ENCODE results near the gene TMEM18.

The TMEM18 gene

GRCh38 chr2:620471-621302, 56.5 kb downstream of the TMEM18 start:
- Histone ChIP-seq H2AK5ac (ENCODE audit: low read depth, low read length) (peak overlapping the region; percentile 64), H3K27ac (replicated peaks; ENCODE audit: low read length) (no peak overlapping the region), H4K91ac (ENCODE audit: low read depth, low read length, poor library complexity) (no peak overlapping the region), H3K27me3 (ENCODE audit: control insufficient read depth in 3 of 3, insufficient read depth in 3 of 3, low read depth in 1 of 3, low read length in 3 of 3) (no peaks in the 10 kb centered on the region), H3K4ac (ENCODE audit: low read length) (no peak overlapping the region), H3K9me3 (replicated peaks in 1 of 2; ENCODE audit: control insufficient read depth in 2 of 2, insufficient read depth in 1 of 2, low read depth in 1 of 2, low read length in 2 of 2) (no peaks in the 10 kb centered on the region), H2BK15ac (ENCODE audit: low read length) (no peak overlapping the region), H3K4me1 (ENCODE audit: control insufficient read depth in 2 of 2, insufficient read depth in 1 of 2, low read depth in 1 of 2, low read length in 2 of 2) (peaks cover 0 to 6% of the 10 kb centered on the region in 2 donors), H3K9ac (ENCODE audit: low read depth, low read length, poor library complexity) (no peak overlapping the region), H2BK5ac (ENCODE audit: low read length) (peak overlapping the region; percentile 46), H3K4me3 (ENCODE audit: low read length in 2 of 2) (peak overlapping the region in 1 of 2 donors; percentile 32), H3K36me3 (replicated peaks in 1 of 2; ENCODE audit: control insufficient read depth in 2 of 2, insufficient read depth in 2 of 2, low read length in 2 of 2) (no peaks in the 10 kb centered on the region), H2BK120ac (ENCODE audit: low read depth, low read length) (peak overlapping the region; percentile 69), H3K14ac (ENCODE audit: low read length) (peak overlapping the region; percentile 50), H2AFZ (ENCODE audit: low read length) (no peak overlapping the region), H3K18ac (ENCODE audit: low read length) (no peak overlapping the region), H2BK12ac (ENCODE audit: low read length) (peak overlapping the region; percentile 30), H4K8ac (ENCODE audit: low read depth, low read length) (no peak overlapping the region), H3K79me1 (ENCODE audit: low read depth, low read length) (no peaks in the 10 kb centered on the region), H3K4me2 (ENCODE audit: insufficient read depth, low read length, poor library complexity, severe bottlenecking) (no peak overlapping the region), H3K23ac (ENCODE audit: low read depth, low read length, poor library complexity) (peak overlapping the region; percentile 77)
- no CpG with 5 or more reads among the region's 58 CpGs for WGBS, 2 donors (ENCODE audit: extremely low coverage in 2 of 2, insufficient read length in 2 of 2, insufficient replicate concordance in 1 of 2)
- no peak for DNase-seq (ENCODE audit: low spot score)

- H2BK120ac ChIP-seq (ENCODE audit: low read depth, low read length): no peak overlapping the region
- H3K18ac ChIP-seq (ENCODE audit: low read length): no peak overlapping the region
- peak overlapping the region; percentile 71 for H3K23ac ChIP-seq (ENCODE audit: low read depth, low read length, poor library complexity)
- no peak overlapping the region for H4K91ac ChIP-seq (ENCODE audit: low read depth, low read length, poor library complexity)
- H3K4me2 ChIP-seq (ENCODE audit: insufficient read depth, low read length, poor library complexity, severe bottlenecking): no peak overlapping the region
- no peaks in the 10 kb centered on the region for H3K79me1 ChIP-seq (ENCODE audit: low read depth, low read length)
- no peaks in the 10 kb centered on the region for H3K9me3 ChIP-seq (replicated peaks in 1 of 2; ENCODE audit: control insufficient read depth in 2 of 2, insufficient read depth in 1 of 2, low read depth in 1 of 2, low read length in 2 of 2)
- WGBS, 2 donors (ENCODE audit: extremely low coverage in 2 of 2, insufficient read length in 2 of 2, insufficient replicate concordance in 1 of 2): no CpG with 5 or more reads among the region's 14 CpGs
- H2BK12ac ChIP-seq (ENCODE audit: low read length): peak overlapping the region; percentile 19
- H3K4ac ChIP-seq (ENCODE audit: low read length): no peak overlapping the region
- H3K4me1 ChIP-seq (ENCODE audit: control insufficient read depth in 2 of 2, insufficient read depth in 1 of 2, low read depth in 1 of 2, low read length in 2 of 2): peaks cover 0 to 2% of the 10 kb centered on the region in 2 donors
- H4K8ac ChIP-seq (ENCODE audit: low read depth, low read length): no peak overlapping the region
- no peaks in the 10 kb centered on the region for H3K27me3 ChIP-seq (ENCODE audit: control insufficient read depth in 3 of 3, insufficient read depth in 3 of 3, low read depth in 1 of 3, low read length in 3 of 3)
- peak overlapping the region; percentile 80 for H2BK5ac ChIP-seq (ENCODE audit: low read length)
- no peak overlapping the region for H2BK15ac ChIP-seq (ENCODE audit: low read length)
- DNase-seq (ENCODE audit: low spot score): no peak
- H3K14ac ChIP-seq (ENCODE audit: low read length): peak overlapping the region; percentile 51
- H3K4me3 ChIP-seq (ENCODE audit: low read length in 2 of 2): no peak overlapping the region
- no peak overlapping the region for H2AK5ac ChIP-seq (ENCODE audit: low read depth, low read length)
- no peaks in the 10 kb centered on the region for H3K36me3 ChIP-seq (replicated peaks in 1 of 2; ENCODE audit: control insufficient read depth in 2 of 2, insufficient read depth in 2 of 2, low read length in 2 of 2)
- H2AFZ ChIP-seq (ENCODE audit: low read length): no peak overlapping the region
- no peak overlapping the region for H3K9ac ChIP-seq (ENCODE audit: low read depth, low read length, poor library complexity)
- H3K27ac ChIP-seq (replicated peaks; ENCODE audit: low read length): no peak overlapping the region
Observed at GRCh38 chr2:620004-620403, 57.2 kb downstream of the TMEM18 start.

- H2BK120ac ChIP-seq (ENCODE audit: low read depth, low read length): no peak overlapping the region
- no peak overlapping the region for H2BK5ac ChIP-seq (ENCODE audit: low read length)
- no peak overlapping the region for H3K4me2 ChIP-seq (ENCODE audit: insufficient read depth, low read length, poor library complexity, severe bottlenecking)
- H3K4me1 ChIP-seq (ENCODE audit: control insufficient read depth in 2 of 2, insufficient read depth in 1 of 2, low read depth in 1 of 2, low read length in 2 of 2): no peaks in the 10 kb centered on the region
- no peak overlapping the region for H2BK15ac ChIP-seq (ENCODE audit: low read length)
- H3K4ac ChIP-seq (ENCODE audit: low read length): no peak overlapping the region
- H3K9me3 ChIP-seq (replicated peaks in 1 of 2; ENCODE audit: control insufficient read depth in 2 of 2, insufficient read depth in 1 of 2, low read depth in 1 of 2, low read length in 2 of 2): no peaks in the 10 kb centered on the region
- no peak overlapping the region for H3K14ac ChIP-seq (ENCODE audit: low read length)
- no peak overlapping the region for H2AFZ ChIP-seq (ENCODE audit: low read length)
- H3K27me3 ChIP-seq (ENCODE audit: control insufficient read depth in 3 of 3, insufficient read depth in 3 of 3, low read depth in 1 of 3, low read length in 3 of 3): peaks cover 0 to 1% (median 0%) of the 10 kb centered on the region in 3 experiments
- no peak overlapping the region for H3K18ac ChIP-seq (ENCODE audit: low read length)
- DNase-seq (ENCODE audit: low spot score): no peak
- WGBS, 2 donors (ENCODE audit: extremely low coverage in 2 of 2, insufficient read length in 2 of 2, insufficient replicate concordance in 1 of 2): no CpG with 5 or more reads among the region's 6 CpGs
- no peak overlapping the region for H2AK5ac ChIP-seq (ENCODE audit: low read depth, low read length)
- H4K8ac ChIP-seq (ENCODE audit: low read depth, low read length): no peak overlapping the region
- no peak overlapping the region for H3K27ac ChIP-seq (replicated peaks; ENCODE audit: low read length)
- H3K4me3 ChIP-seq (ENCODE audit: low read length in 2 of 2): no peak overlapping the region
- H3K9ac ChIP-seq (ENCODE audit: low read depth, low read length, poor library complexity): no peak overlapping the region
- no peak overlapping the region for H4K91ac ChIP-seq (ENCODE audit: low read depth, low read length, poor library complexity)
- H3K23ac ChIP-seq (ENCODE audit: low read depth, low read length, poor library complexity): no peak overlapping the region
- no peaks in the 10 kb centered on the region for H3K36me3 ChIP-seq (replicated peaks in 1 of 2; ENCODE audit: control insufficient read depth in 2 of 2, insufficient read depth in 2 of 2, low read length in 2 of 2)
- no peaks in the 10 kb centered on the region for H3K79me1 ChIP-seq (ENCODE audit: low read depth, low read length)
- no peak overlapping the region for H2BK12ac ChIP-seq (ENCODE audit: low read length)
Observed at GRCh38 chr2:618422-618990, 58.7 kb downstream of the TMEM18 start.

GRCh38 chr2:618005-618404, 59.2 kb downstream of the TMEM18 start:
- Histone ChIP-seq H2BK12ac (ENCODE audit: low read length) (no peak overlapping the region), H3K36me3 (replicated peaks in 1 of 2; ENCODE audit: control insufficient read depth in 2 of 2, insufficient read depth in 2 of 2, low read length in 2 of 2) (no peaks in the 10 kb centered on the region), H4K8ac (ENCODE audit: low read depth, low read length) (no peak overlapping the region), H3K27me3 (ENCODE audit: control insufficient read depth in 3 of 3, insufficient read depth in 3 of 3, low read depth in 1 of 3, low read length in 3 of 3) (peaks cover 0 to 3% (median 0%) of the 10 kb centered on the region in 3 experiments), H2BK5ac (ENCODE audit: low read length) (no peak overlapping the region), H3K4me3 (ENCODE audit: low read length in 2 of 2) (no peak overlapping the region), H3K79me1 (ENCODE audit: low read depth, low read length) (no peaks in the 10 kb centered on the region), H4K91ac (ENCODE audit: low read depth, low read length, poor library complexity) (no peak overlapping the region), H2BK15ac (ENCODE audit: low read length) (no peak overlapping the region), H2BK120ac (ENCODE audit: low read depth, low read length) (no peak overlapping the region), H3K9ac (ENCODE audit: low read depth, low read length, poor library complexity) (no peak overlapping the region), H3K14ac (ENCODE audit: low read length) (no peak overlapping the region), H3K9me3 (replicated peaks in 1 of 2; ENCODE audit: control insufficient read depth in 2 of 2, insufficient read depth in 1 of 2, low read depth in 1 of 2, low read length in 2 of 2) (no peaks in the 10 kb centered on the region), H3K4me1 (ENCODE audit: control insufficient read depth in 2 of 2, insufficient read depth in 1 of 2, low read depth in 1 of 2, low read length in 2 of 2) (no peaks in the 10 kb centered on the region), H3K23ac (ENCODE audit: low read depth, low read length, poor library complexity) (no peak overlapping the region), H3K27ac (replicated peaks; ENCODE audit: low read length) (no peak overlapping the region), H2AFZ (ENCODE audit: low read length) (no peak overlapping the region), H3K4me2 (ENCODE audit: insufficient read depth, low read length, poor library complexity, severe bottlenecking) (no peak overlapping the region), H2AK5ac (ENCODE audit: low read depth, low read length) (no peak overlapping the region), H3K4ac (ENCODE audit: low read length) (no peak overlapping the region), H3K18ac (ENCODE audit: low read length) (no peak overlapping the region)
- no CpG with 5 or more reads among the region's 3 CpGs for WGBS, 2 donors (ENCODE audit: extremely low coverage in 2 of 2, insufficient read length in 2 of 2, insufficient replicate concordance in 1 of 2)
- DNase-seq (ENCODE audit: low spot score): no peak

All from neuronal stem cell (in vitro differentiated cells).